Immature natural killer cell (primary cell): ENCODE data around the gene MRC1. TPM values are rescaled to one million over a fixed set of nuclear protein-coding genes. Genes with fewer than 3 reads are reported as not detected.
"Not testable (repeated sequence)": the region's sequence is repeated elsewhere in the genome, so short reads cannot be mapped to it uniquely, and the experiment has no call there.

Experiments
- DNase-seq, 3 donors: peaks; one replicate each; pipeline ENCODE4 v3.0.0; 2022; ENCODE audit warnings: mixed read lengths in 1 of 3
- H3K27ac Mint-ChIP-seq, 6 donors: one replicate each; pipeline ENCODE4 v1.8.0; 2020; ENCODE audit warnings: mixed read lengths in 6 of 6, mild to moderate bottlenecking in 5 of 6, inconsistent platforms in 4 of 6, moderate library complexity in 3 of 6
- H3K27me3 Mint-ChIP-seq, 3 donors: one replicate each; pipeline ENCODE4 v1.8.0; 2020 to 2021; ENCODE audit warnings: low read depth in 3 of 3, mild to moderate bottlenecking in 3 of 3, mixed read lengths in 3 of 3, moderate library complexity in 3 of 3, inconsistent platforms in 1 of 3
- H3K36me3 Mint-ChIP-seq, 3 donors: one replicate each; pipeline ENCODE4 v1.8.0; 2020; ENCODE audit warnings: mixed read lengths in 3 of 3, inconsistent platforms in 2 of 3, mild to moderate bottlenecking in 2 of 3
- H3K4me1 Mint-ChIP-seq, 2 donors: one replicate each; pipeline ENCODE4 v1.8.0; 2020; ENCODE audit warnings: inconsistent platforms in 2 of 2, mild to moderate bottlenecking in 2 of 2, mixed read lengths in 2 of 2, moderate library complexity in 1 of 2
- H3K4me3 Mint-ChIP-seq, 5 donors: one replicate each; pipeline ENCODE4 v1.8.0; 2020; ENCODE audit warnings: mild to moderate bottlenecking in 5 of 5, mixed read lengths in 5 of 5, inconsistent platforms in 3 of 5, moderate library complexity in 3 of 5
- H3K9me3 Mint-ChIP-seq, 6 donors: one replicate each; pipeline ENCODE4 v1.8.0; 2020; ENCODE audit warnings: mild to moderate bottlenecking in 6 of 6, mixed read lengths in 6 of 6, inconsistent platforms in 4 of 6, moderate library complexity in 3 of 6
- polyA plus RNA-seq, 3 donors: library from polyadenylated mRNA; unstranded; fragments of 300-500 nt; fragmentation: Illumina TruSeq; gene quantifications; one replicate each; pipeline ENCODE4 v1.2.3, GENCODE V29; 2021

The MRC1 gene
- polyA plus RNA-seq, 3 donors from 2014 or later = not detected

GRCh38 chr10:17910125-17910789 lies 101.1 kb downstream of the MRC1 start:
- DNase-seq = peak in 1 of 3 donors; percentile 3
- Mint-ChIP-seq H3K27ac (no peak overlapping the region), H3K9me3 (no peaks in the 10 kb centered on the region), H3K4me3 (no peak overlapping the region), H3K4me1 (no peaks in the 10 kb centered on the region), H3K36me3 (no peaks in the 10 kb centered on the region), H3K27me3 (peaks cover 1 to 6% (median 2%) of the 10 kb centered on the region in 3 donors)

- Mint-ChIP-seq H3K27ac (no peak overlapping the region), H3K4me3 (no peak overlapping the region), H3K9me3 (no peaks in the 10 kb centered on the region), H3K4me1 (no peaks in the 10 kb centered on the region), H3K27me3 (peaks cover 1 to 6% (median 2%) of the 10 kb centered on the region in 3 donors), H3K36me3 (no peaks in the 10 kb centered on the region)
- DNase-seq = no peak
These were observed 103.6 kb downstream of the MRC1 start for GRCh38 chr10:17912754-17913153.

- H3K27me3 Mint-ChIP-seq = peaks cover 0 to 6% (median 1%) of the 10 kb centered on the region in 3 donors
- H3K4me1 Mint-ChIP-seq = no peaks in the 10 kb centered on the region
- no peaks in the 10 kb centered on the region for H3K9me3 Mint-ChIP-seq
- H3K27ac Mint-ChIP-seq = peak overlapping the region in 1 of 6 donors; percentile 17
- DNase-seq = no peak
- no peaks in the 10 kb centered on the region for H3K36me3 Mint-ChIP-seq
- H3K4me3 Mint-ChIP-seq = no peak overlapping the region
These were observed 104.5 kb downstream of the MRC1 start for GRCh38 chr10:17913604-17914003.

GRCh38 chr10:17914169-17915045 lies 105.3 kb downstream of the MRC1 start:
- H3K4me3 Mint-ChIP-seq = no peak overlapping the region
- no peak overlapping the region for H3K27ac Mint-ChIP-seq
- no peaks in the 10 kb centered on the region for H3K4me1 Mint-ChIP-seq
- H3K27me3 Mint-ChIP-seq = peaks cover 0 to 6% (median 1%) of the 10 kb centered on the region in 3 donors
- H3K36me3 Mint-ChIP-seq = no peaks in the 10 kb centered on the region
- DNase-seq = no peak
- no peaks in the 10 kb centered on the region for H3K9me3 Mint-ChIP-seq

GRCh38 chr10:17915181-17915580 lies 106.0 kb downstream of the MRC1 start:
- DNase-seq = no peak
- peaks cover 0 to 5% (median 1%) of the 10 kb centered on the region in 3 donors for H3K27me3 Mint-ChIP-seq
- no peak overlapping the region for H3K27ac Mint-ChIP-seq
- no peaks in the 10 kb centered on the region for H3K9me3 Mint-ChIP-seq
- H3K4me1 Mint-ChIP-seq = no peaks in the 10 kb centered on the region
- no peaks in the 10 kb centered on the region for H3K36me3 Mint-ChIP-seq
- H3K4me3 Mint-ChIP-seq = no peak overlapping the region

GRCh38 chr10:17918187-17918903 lies 109.2 kb downstream of the MRC1 start:
- DNase-seq = no peak
- Mint-ChIP-seq H3K4me3 (no peak overlapping the region), H3K36me3 (no peaks in the 10 kb centered on the region), H3K27me3 (peaks cover 0 to 2% (median 0%) of the 10 kb centered on the region in 3 donors), H3K9me3 (no peaks in the 10 kb centered on the region), H3K4me1 (no peaks in the 10 kb centered on the region), H3K27ac (no peak overlapping the region)

- DNase-seq = no peak
- no peaks in the 10 kb centered on the region for H3K9me3 Mint-ChIP-seq
- H3K27ac Mint-ChIP-seq = no peak overlapping the region
- no peaks in the 10 kb centered on the region for H3K4me1 Mint-ChIP-seq
- no peak overlapping the region for H3K4me3 Mint-ChIP-seq
- H3K27me3 Mint-ChIP-seq = peaks cover 0 to 2% (median 0%) of the 10 kb centered on the region in 3 donors
- H3K36me3 Mint-ChIP-seq = no peaks in the 10 kb centered on the region
These were observed 112.2 kb downstream of the MRC1 start for GRCh38 chr10:17921378-17921777.

GRCh38 chr10:17923728-17924127 lies 114.6 kb downstream of the MRC1 start:
- Mint-ChIP-seq H3K36me3 (no peaks in the 10 kb centered on the region), H3K27me3 (peaks cover 2 to 3% (median 2%) of the 10 kb centered on the region in 3 donors), H3K27ac (no peak overlapping the region), H3K4me3 (no peak overlapping the region), H3K9me3 (peaks cover 0 to 2% (median 0%) of the 10 kb centered on the region in 6 donors), H3K4me1 (no peaks in the 10 kb centered on the region)
- no peak for DNase-seq

GRCh38 chr10:17943033-17943745 lies 134.0 kb downstream of the MRC1 start:
- H3K27ac Mint-ChIP-seq = no peak overlapping the region
- peaks cover 0 to 2% (median 0%) of the 10 kb centered on the region in 3 donors for H3K27me3 Mint-ChIP-seq
- no peak for DNase-seq
- no peak overlapping the region for H3K4me3 Mint-ChIP-seq
- H3K4me1 Mint-ChIP-seq = no peaks in the 10 kb centered on the region
- H3K36me3 Mint-ChIP-seq = no peaks in the 10 kb centered on the region
- peaks cover 0 to 3% (median 0%) of the 10 kb centered on the region in 6 donors for H3K9me3 Mint-ChIP-seq

- H3K4me1 Mint-ChIP-seq, H3K9me3 Mint-ChIP-seq, H3K27ac Mint-ChIP-seq, DNase-seq, H3K36me3 Mint-ChIP-seq, H3K27me3 Mint-ChIP-seq, H3K4me3 Mint-ChIP-seq: not testable (repeated sequence)
These were observed 141.1 kb downstream of the MRC1 start for GRCh38 chr10:17950269-17950668.

GRCh38 chr10:17950726-17951125 lies 141.6 kb downstream of the MRC1 start:
- H3K4me1 Mint-ChIP-seq = no peaks in the 10 kb centered on the region
- no peak overlapping the region for H3K4me3 Mint-ChIP-seq
- H3K27me3 Mint-ChIP-seq = peaks cover 2 to 6% (median 2%) of the 10 kb centered on the region in 3 donors
- H3K36me3 Mint-ChIP-seq = no peaks in the 10 kb centered on the region
- H3K27ac Mint-ChIP-seq = no peak overlapping the region
- DNase-seq = no peak
- H3K9me3 Mint-ChIP-seq = no peaks in the 10 kb centered on the region

- Mint-ChIP-seq H3K27ac (no peak within 1 kb of the TSS), H3K36me3 (no peaks in the 10 kb centered on the region), H3K4me3 (no peak within 1 kb of the TSS), H3K4me1 (no peaks in the 10 kb centered on the region), H3K9me3 (no peaks in the 10 kb centered on the region), H3K27me3 (peaks cover 0 to 7% (median 7%) of the 10 kb centered on the region in 3 donors)
- no peak for DNase-seq
These were observed 142.8 kb downstream of the MRC1 start, which contains the start of gene SLC39A12 for GRCh38 chr10:17951868-17952371. Gene SLC39A12 (plus strand): TSS chr10:17951918. CDS start chr10:17953277, 1,359 bp downstream.

- not testable (repeated sequence) for H3K27ac Mint-ChIP-seq, H3K36me3 Mint-ChIP-seq, DNase-seq, H3K9me3 Mint-ChIP-seq, H3K4me1 Mint-ChIP-seq, H3K4me3 Mint-ChIP-seq
- H3K27me3 Mint-ChIP-seq = peaks cover 0 to 10% (median 5%) of the 10 kb centered on the region in 3 donors
These were observed 145.2 kb downstream of the MRC1 start for GRCh38 chr10:17954372-17954771.
